IPS-18a (cell line): Measurements from ENCODE around the gene ANKIB1.

Source experiments
- H3K27ac ChIP-seq: one replicate; pipeline ENCODE4 v1.5.1; 2013; ENCODE audit warnings: low read length
- H3K27me3 ChIP-seq: one replicate; pipeline ENCODE4 v1.6.1; 2013; ENCODE audit warnings: mild to moderate bottlenecking, low read length; ENCODE audit not compliant: control insufficient read depth, insufficient read depth
- H3K36me3 ChIP-seq: one replicate; pipeline ENCODE4 v1.6.1; 2013; ENCODE audit warnings: low read depth, low read length; ENCODE audit not compliant: control insufficient read depth
- H3K4me1 ChIP-seq: one replicate; pipeline ENCODE4 v1.6.1; 2013; ENCODE audit warnings: low read depth, low read length; ENCODE audit not compliant: control insufficient read depth
- H3K4me3 ChIP-seq: one replicate; pipeline ENCODE4 v1.5.1; 2013; ENCODE audit warnings: low read length
- H3K9ac ChIP-seq: one replicate; pipeline ENCODE4 v1.6.1; 2013; ENCODE audit warnings: mild to moderate bottlenecking, low read length, moderate library complexity
- H3K9me3 ChIP-seq: one replicate; pipeline ENCODE4 v1.6.1; 2013; ENCODE audit warnings: low read depth, low read length; ENCODE audit not compliant: control insufficient read depth

ANKIB1 gene

DNA sequence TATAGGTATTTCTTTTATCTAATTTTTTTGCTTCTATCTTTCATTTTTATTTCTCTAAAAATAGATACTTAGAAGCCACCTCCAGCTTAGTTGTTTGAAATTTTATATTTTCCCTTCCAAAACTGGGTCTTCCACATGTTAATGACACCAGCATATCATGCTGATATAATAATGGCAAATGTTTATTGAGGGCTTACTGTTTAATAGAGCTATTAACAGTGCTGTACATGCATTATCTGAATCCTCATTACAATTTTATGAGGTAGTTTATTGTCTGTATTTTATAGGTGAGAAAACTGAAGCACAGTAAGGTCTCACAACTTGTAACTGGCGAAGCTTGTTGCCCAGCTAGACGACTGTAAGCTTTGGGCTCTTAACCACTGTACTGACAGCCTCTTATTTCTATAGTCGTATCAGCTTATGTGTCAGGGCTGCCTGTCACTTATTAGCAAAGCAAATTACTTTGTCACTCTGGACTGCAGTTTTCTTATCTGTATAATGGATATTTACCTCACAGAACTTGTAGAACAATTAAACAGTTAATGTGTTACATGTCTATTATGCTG, 51.2 kb downstream of the ANKIB1 start:
- no peaks in the 10 kb centered on the region for H3K27me3 ChIP-seq
- no peaks in the 10 kb centered on the region for H3K9me3 ChIP-seq
- no peak overlapping the region for H3K27ac ChIP-seq
- H3K4me3 ChIP-seq: no peak overlapping the region
- no peak overlapping the region for H3K9ac ChIP-seq
- H3K36me3 ChIP-seq: peaks cover 13% of the 10 kb centered on the region
- peaks cover 16% of the 10 kb centered on the region for H3K4me1 ChIP-seq

- Histone ChIP-seq H3K4me1 (peaks cover 16% of the 10 kb centered on the region), H3K4me3 (no peak overlapping the region), H3K27me3 (no peaks in the 10 kb centered on the region), H3K36me3 (peaks cover 13% of the 10 kb centered on the region), H3K9ac (no peak overlapping the region), H3K27ac (no peak overlapping the region), H3K9me3 (no peaks in the 10 kb centered on the region)
Measured at GRCh38 chr7:92297736-92298135, 52.0 kb downstream of the ANKIB1 start.

DNA sequence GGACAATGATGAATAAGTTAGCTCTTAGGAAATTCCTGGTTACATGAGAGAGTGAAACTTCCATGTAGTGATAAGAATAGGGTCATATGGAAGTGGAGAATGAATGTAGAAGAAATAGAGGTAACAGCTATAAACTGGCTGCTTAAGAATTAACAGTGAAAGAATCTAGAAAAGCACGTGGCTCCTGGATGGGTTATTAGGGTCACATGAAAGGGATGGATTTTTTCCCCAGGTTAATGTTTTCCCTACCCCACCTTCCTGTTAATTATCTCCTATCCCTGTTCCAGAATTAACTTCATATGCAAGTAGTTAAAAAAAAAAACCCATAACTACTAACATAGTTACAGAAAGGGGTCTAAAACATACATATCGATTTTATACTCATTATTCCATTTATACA, 58.0 kb downstream of the ANKIB1 start:
- no peaks in the 10 kb centered on the region for H3K27me3 ChIP-seq
- no peak overlapping the region for H3K9ac ChIP-seq
- H3K36me3 ChIP-seq: peaks cover 3% of the 10 kb centered on the region
- H3K27ac ChIP-seq: no peak overlapping the region
- no peaks in the 10 kb centered on the region for H3K4me1 ChIP-seq
- no peaks in the 10 kb centered on the region for H3K9me3 ChIP-seq
- H3K4me3 ChIP-seq: no peak overlapping the region

DNA sequence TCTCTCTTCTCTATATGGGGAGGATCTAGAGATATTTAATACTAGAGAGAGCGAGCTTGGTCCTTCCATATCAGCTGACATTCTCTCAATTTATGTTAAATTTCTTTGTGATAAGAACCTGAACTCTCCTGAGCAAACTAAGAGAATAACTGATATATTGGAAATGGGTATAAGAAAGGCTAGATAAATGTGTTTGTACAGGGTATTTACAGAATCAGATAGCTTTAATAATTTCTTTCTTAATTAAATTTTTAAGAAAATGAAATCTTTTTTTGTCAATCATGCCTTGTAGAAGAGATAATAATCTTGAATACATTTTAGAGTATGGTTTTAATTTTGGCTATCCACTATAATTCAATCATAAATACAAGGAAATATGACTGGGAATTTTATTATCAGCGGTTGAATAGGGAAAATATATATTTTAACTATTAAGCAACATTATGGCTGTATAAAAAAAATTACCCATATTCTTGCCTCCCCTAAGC, 58.7 kb downstream of the ANKIB1 start:
- no peaks in the 10 kb centered on the region for H3K27me3 ChIP-seq
- peaks cover 6% of the 10 kb centered on the region for H3K36me3 ChIP-seq
- no peaks in the 10 kb centered on the region for H3K9me3 ChIP-seq
- no peaks in the 10 kb centered on the region for H3K4me1 ChIP-seq
- H3K9ac ChIP-seq: no peak overlapping the region
- H3K27ac ChIP-seq: no peak overlapping the region
- H3K4me3 ChIP-seq: no peak overlapping the region

DNA sequence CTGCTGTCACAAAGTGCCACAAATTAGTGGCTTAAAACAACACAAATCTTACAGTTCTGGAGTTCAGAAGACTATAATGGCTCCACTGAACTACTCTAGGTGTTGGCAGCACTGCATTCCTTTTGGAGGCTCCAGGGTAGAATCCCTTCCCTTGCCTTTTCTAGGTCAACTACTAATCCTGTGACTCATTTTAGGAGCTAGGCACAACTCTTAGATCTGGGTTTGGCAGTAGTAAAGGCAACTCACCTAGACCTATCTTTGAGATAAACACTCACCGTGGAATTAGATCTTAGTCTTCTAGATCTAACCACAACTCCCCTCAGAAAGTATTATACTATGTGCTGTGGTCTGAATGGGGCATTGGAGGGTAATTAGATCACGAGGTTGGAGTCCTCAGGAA, 60.4 kb downstream of the ANKIB1 start:
- Histone ChIP-seq H3K9ac (no peak overlapping the region), H3K36me3 (peaks cover 6% of the 10 kb centered on the region), H3K27ac (no peak overlapping the region), H3K9me3 (no peaks in the 10 kb centered on the region), H3K4me3 (no peak overlapping the region), H3K27me3 (no peaks in the 10 kb centered on the region), H3K4me1 (no peaks in the 10 kb centered on the region)

DNA sequence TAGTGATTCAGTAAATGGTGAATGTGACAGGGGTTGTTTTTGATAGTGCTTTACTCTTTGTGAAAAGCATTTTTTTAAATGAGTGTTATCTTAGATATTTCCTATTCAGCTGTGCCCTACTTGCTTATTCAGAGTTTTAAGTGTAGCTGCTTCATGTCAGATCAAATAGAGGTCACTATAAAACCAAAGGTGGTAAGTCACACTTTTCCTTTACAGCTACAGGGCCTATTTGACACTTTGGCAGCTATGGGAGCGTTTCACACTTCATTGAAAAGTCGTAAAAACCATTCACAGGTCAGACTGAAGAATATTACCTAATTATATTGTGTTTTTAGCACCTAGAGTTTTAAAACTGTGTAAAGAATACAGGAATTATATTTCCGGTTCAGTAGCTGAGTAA, 67.3 kb downstream of the ANKIB1 start:
- no peak overlapping the region for H3K4me3 ChIP-seq
- no peak overlapping the region for H3K9ac ChIP-seq
- peaks cover 3% of the 10 kb centered on the region for H3K36me3 ChIP-seq
- H3K27ac ChIP-seq: no peak overlapping the region
- no peaks in the 10 kb centered on the region for H3K4me1 ChIP-seq
- H3K27me3 ChIP-seq: no peaks in the 10 kb centered on the region
- no peaks in the 10 kb centered on the region for H3K9me3 ChIP-seq

DNA sequence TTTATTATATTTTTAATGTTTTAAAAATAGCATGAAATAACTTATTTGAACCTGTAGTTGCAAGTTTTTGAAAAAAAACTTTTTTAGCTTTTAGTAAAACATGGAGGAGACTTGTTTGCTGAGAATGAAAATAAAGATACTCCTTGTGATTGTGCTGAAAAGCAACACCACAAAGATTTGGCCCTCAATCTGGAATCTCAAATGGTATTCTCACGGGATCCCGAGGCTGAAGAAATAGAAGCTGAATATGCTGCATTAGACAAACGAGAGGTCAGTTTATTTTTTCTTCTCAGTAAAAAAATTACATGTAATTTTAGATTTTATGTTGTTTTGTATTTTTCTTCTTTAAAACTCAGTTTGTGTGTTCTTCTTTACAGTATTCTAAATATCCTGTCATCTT, 73.5 kb downstream of the ANKIB1 start:
- Histone ChIP-seq H3K27me3 (no peaks in the 10 kb centered on the region), H3K9me3 (no peaks in the 10 kb centered on the region), H3K4me1 (no peaks in the 10 kb centered on the region), H3K36me3 (no peaks in the 10 kb centered on the region), H3K9ac (no peak overlapping the region), H3K4me3 (no peak overlapping the region), H3K27ac (no peak overlapping the region)

- Histone ChIP-seq H3K9ac (no peak overlapping the region), H3K27me3 (no peaks in the 10 kb centered on the region), H3K27ac (no peak overlapping the region), H3K36me3 (no peaks in the 10 kb centered on the region), H3K4me3 (no peak overlapping the region), H3K4me1 (no peaks in the 10 kb centered on the region), H3K9me3 (no peaks in the 10 kb centered on the region)
Measured at GRCh38 chr7:92325173-92325572, 79.4 kb downstream of the ANKIB1 start.

GRCh38 chr7:92325858-92326257, 80.1 kb downstream of the ANKIB1 start:
- H3K4me3 ChIP-seq: no peak overlapping the region
- H3K27me3 ChIP-seq: no peaks in the 10 kb centered on the region
- H3K9me3 ChIP-seq: no peaks in the 10 kb centered on the region
- no peak overlapping the region for H3K27ac ChIP-seq
- no peak overlapping the region for H3K9ac ChIP-seq
- no peaks in the 10 kb centered on the region for H3K4me1 ChIP-seq
- H3K36me3 ChIP-seq: no peaks in the 10 kb centered on the region

GRCh38 chr7:92330835-92331438, 85.2 kb downstream of the ANKIB1 start:
- Histone ChIP-seq H3K27ac (no peak overlapping the region), H3K36me3 (no peaks in the 10 kb centered on the region), H3K9ac (no peak overlapping the region), H3K4me3 (no peak overlapping the region), H3K4me1 (no peaks in the 10 kb centered on the region), H3K27me3 (no peaks in the 10 kb centered on the region), H3K9me3 (no peaks in the 10 kb centered on the region)

DNA sequence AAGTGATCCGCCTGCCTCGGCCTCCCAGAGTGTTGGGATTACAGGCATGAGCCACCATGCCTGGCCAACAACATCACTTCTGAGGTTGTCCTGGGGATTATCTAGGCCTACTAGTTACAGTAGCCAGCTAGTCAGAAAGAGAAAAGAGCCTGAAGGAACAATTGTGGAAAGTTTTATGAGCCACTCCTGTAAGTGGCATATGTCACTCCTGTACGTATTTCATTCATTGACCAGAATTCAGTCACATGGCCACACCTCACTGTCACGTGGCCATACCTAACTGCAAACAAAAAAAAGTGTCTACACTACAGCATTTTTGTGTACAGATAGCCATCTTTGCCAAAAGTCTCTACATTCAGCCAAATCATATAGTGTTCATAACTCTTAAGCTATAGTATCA, 85.7 kb downstream of the ANKIB1 start:
- no peak overlapping the region for H3K9ac ChIP-seq
- no peaks in the 10 kb centered on the region for H3K9me3 ChIP-seq
- H3K4me1 ChIP-seq: no peaks in the 10 kb centered on the region
- no peak overlapping the region for H3K4me3 ChIP-seq
- H3K36me3 ChIP-seq: no peaks in the 10 kb centered on the region
- no peak overlapping the region for H3K27ac ChIP-seq
- no peaks in the 10 kb centered on the region for H3K27me3 ChIP-seq

DNA sequence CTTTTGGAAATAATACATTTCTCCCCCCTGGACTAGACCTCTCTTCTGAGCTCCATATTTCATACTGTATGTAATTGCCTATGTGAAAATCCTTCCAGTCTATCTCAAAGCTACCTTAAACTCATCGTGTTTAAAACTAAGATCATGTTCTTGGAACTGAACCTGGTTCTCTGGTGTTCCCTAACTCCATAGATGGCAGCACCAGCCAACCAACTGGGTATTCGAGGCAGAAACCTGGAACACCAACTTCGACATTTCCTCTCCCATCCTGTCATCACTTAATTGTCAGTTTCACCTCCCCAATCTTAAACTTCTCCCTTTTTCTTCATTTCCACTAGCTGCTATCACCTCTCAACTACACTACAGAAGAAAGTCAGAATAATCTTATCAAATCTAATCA, 87.0 kb downstream of the ANKIB1 start:
- Histone ChIP-seq H3K9ac (no peak overlapping the region), H3K4me1 (no peaks in the 10 kb centered on the region), H3K9me3 (no peaks in the 10 kb centered on the region), H3K27me3 (no peaks in the 10 kb centered on the region), H3K36me3 (no peaks in the 10 kb centered on the region), H3K4me3 (no peak overlapping the region), H3K27ac (no peak overlapping the region)
